Measurements from ENCODE around the gene OLFML1. TPM values are rescaled to one million over a fixed set of nuclear protein-coding genes. Genes with fewer than 3 reads are reported as not detected.

Gene OLFML1
- total RNA-seq, 2 donors from 2014 or later = 0.81 to 1.5 TPM

DNA sequence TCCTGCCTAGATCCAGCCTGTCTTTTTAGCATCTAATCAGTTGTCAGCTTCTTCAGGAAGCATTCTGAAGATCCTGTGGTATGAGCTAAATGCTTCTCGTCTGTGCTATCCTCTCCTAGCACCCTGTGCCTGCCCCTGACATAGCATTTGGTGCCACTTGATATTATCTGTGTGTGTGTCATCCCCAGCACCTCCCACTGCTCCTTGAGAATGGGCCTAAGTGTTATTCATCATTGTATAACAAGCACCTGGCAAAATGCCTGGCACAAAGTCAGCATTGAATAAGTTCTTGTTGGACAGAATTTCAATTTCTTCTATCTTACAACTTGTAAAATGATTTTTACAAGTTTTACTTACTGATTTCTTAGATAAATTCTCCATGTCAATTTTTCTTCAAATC, 28.1 kb upstream of the OLFML1 start:
- WGBS, 2 experiments (ENCODE audit: insufficient coverage in 1 of 2, insufficient read length in 1 of 2) = 75 to 92% methylated on average over 1 of the region's 1 CpG
- Mint-ChIP-seq H3K9me3 (no peaks in the 10 kb centered on the region), H3K27ac (no peak overlapping the region), H3K36me3 (ENCODE audit: low read depth) (no peaks in the 10 kb centered on the region), H3K27me3 (ENCODE audit: insufficient read depth) (no peaks in the 10 kb centered on the region), H3K4me1 (peaks cover 9% of the 10 kb centered on the region), H3K4me3 (no peak overlapping the region)
- peaks cover 2% of the 10 kb centered on the region for H3K4me1 ChIP-seq (ENCODE audit: control insufficient read depth, insufficient read depth, low read length)
- no peaks in the 10 kb centered on the region for H3K9me3 ChIP-seq (ENCODE audit: control insufficient read depth, low read length)
- no peaks in the 10 kb centered on the region for H3K36me3 ChIP-seq (ENCODE audit: control insufficient read depth, insufficient read depth, low read length)
- no peak overlapping the region for H3K27ac ChIP-seq (ENCODE audit: low read depth, low read length)
- TF ChIP-seq CTCF (conservative IDR thresholded peaks at IDR 0.05) = no peak
- no peak overlapping the region for H3K9ac ChIP-seq (ENCODE audit: extremely low read depth, low read length, poor library complexity, severe bottlenecking)
- DNase-seq = no peak
- H3K4me3 ChIP-seq (ENCODE audit: low read length) = no peak overlapping the region
- H3K27me3 ChIP-seq (ENCODE audit: control insufficient read depth, insufficient read depth, low read length, poor library complexity, severe bottlenecking) = no peaks in the 10 kb centered on the region

GRCh38 chr11:7462706-7463105, 22.6 kb upstream of the OLFML1 start:
- no peak for TF ChIP-seq CTCF (conservative IDR thresholded peaks at IDR 0.05)
- no peak overlapping the region for H3K4me3 ChIP-seq (ENCODE audit: low read length)
- no peaks in the 10 kb centered on the region for H3K9me3 ChIP-seq (ENCODE audit: control insufficient read depth, low read length)
- peaks cover 5% of the 10 kb centered on the region for H3K4me1 ChIP-seq (ENCODE audit: control insufficient read depth, insufficient read depth, low read length)
- Mint-ChIP-seq H3K4me3 (no peak overlapping the region), H3K4me1 (peaks cover 8% of the 10 kb centered on the region), H3K9me3 (no peaks in the 10 kb centered on the region), H3K27ac (no peak overlapping the region), H3K36me3 (ENCODE audit: low read depth) (no peaks in the 10 kb centered on the region), H3K27me3 (ENCODE audit: insufficient read depth) (no peaks in the 10 kb centered on the region)
- H3K36me3 ChIP-seq (ENCODE audit: control insufficient read depth, insufficient read depth, low read length) = no peaks in the 10 kb centered on the region
- WGBS, 2 experiments (ENCODE audit: insufficient coverage in 1 of 2, insufficient read length in 1 of 2) = 85 to 97% methylated on average over 1 of the region's 1 CpG
- no peak for DNase-seq
- H3K27ac ChIP-seq (ENCODE audit: low read depth, low read length) = no peak overlapping the region
- H3K9ac ChIP-seq (ENCODE audit: extremely low read depth, low read length, poor library complexity, severe bottlenecking) = no peak overlapping the region
- no peaks in the 10 kb centered on the region for H3K27me3 ChIP-seq (ENCODE audit: control insufficient read depth, insufficient read depth, low read length, poor library complexity, severe bottlenecking)

GRCh38 chr11:7467652-7468051, 17.7 kb upstream of the OLFML1 start:
- Mint-ChIP-seq H3K9me3 (no peaks in the 10 kb centered on the region), H3K4me3 (no peak overlapping the region), H3K4me1 (no peaks in the 10 kb centered on the region), H3K27ac (no peak overlapping the region), H3K27me3 (ENCODE audit: insufficient read depth) (no peaks in the 10 kb centered on the region), H3K36me3 (ENCODE audit: low read depth) (no peaks in the 10 kb centered on the region)
- Histone ChIP-seq H3K4me1 (ENCODE audit: control insufficient read depth, insufficient read depth, low read length) (no peaks in the 10 kb centered on the region), H3K27me3 (ENCODE audit: control insufficient read depth, insufficient read depth, low read length, poor library complexity, severe bottlenecking) (no peaks in the 10 kb centered on the region), H3K4me3 (ENCODE audit: low read length) (no peak overlapping the region), H3K36me3 (ENCODE audit: control insufficient read depth, insufficient read depth, low read length) (no peaks in the 10 kb centered on the region), H3K27ac (ENCODE audit: low read depth, low read length) (no peak overlapping the region), H3K9me3 (ENCODE audit: control insufficient read depth, low read length) (no peaks in the 10 kb centered on the region), H3K9ac (ENCODE audit: extremely low read depth, low read length, poor library complexity, severe bottlenecking) (no peak overlapping the region)
- no peak for TF ChIP-seq CTCF (conservative IDR thresholded peaks at IDR 0.05)
- DNase-seq = no peak
- 90% methylated on average over 2 of the region's 2 CpGs; no CpG with 5 or more reads in 1 of the 2 experiments for WGBS, 2 experiments (ENCODE audit: insufficient coverage in 1 of 2, insufficient read length in 1 of 2)

Measured in endodermal cell (in vitro differentiated cells).